ENCODE results near the gene HSD11B1.

The HSD11B1 gene

GRCh38 chr1:209769971-209770370, 65.3 kb downstream of the HSD11B1 start:
- Histone ChIP-seq H3K27ac (ENCODE audit: low read depth, low read length) (peak overlapping the region; percentile 76), H3K4me1 (ENCODE audit: control insufficient read depth, insufficient read depth, low read length, unreplicated experiment) (peaks cover 19% of the 10 kb centered on the region), H2AFZ (ENCODE audit: low read length, unreplicated experiment) (peak overlapping the region; percentile 96), H3K27me3 (ENCODE audit: insufficient read depth, low read length) (no peaks in the 10 kb centered on the region), H3K4me3 (ENCODE audit: low read depth, low read length) (no peak overlapping the region), H3K36me3 (ENCODE audit: insufficient read depth, low read length) (no peaks in the 10 kb centered on the region), H3K79me2 (ENCODE audit: control insufficient read depth, insufficient read depth, low read length, unreplicated experiment) (no peaks in the 10 kb centered on the region)

- no peak overlapping the region for H3K27ac ChIP-seq (ENCODE audit: low read depth, low read length)
- H3K27me3 ChIP-seq (ENCODE audit: insufficient read depth, low read length): no peaks in the 10 kb centered on the region
- H3K4me3 ChIP-seq (ENCODE audit: low read depth, low read length): no peak overlapping the region
- peaks cover 19% of the 10 kb centered on the region for H3K4me1 ChIP-seq (ENCODE audit: control insufficient read depth, insufficient read depth, low read length, unreplicated experiment)
- no peaks in the 10 kb centered on the region for H3K36me3 ChIP-seq (ENCODE audit: insufficient read depth, low read length)
- H2AFZ ChIP-seq (ENCODE audit: low read length, unreplicated experiment): no peak overlapping the region
- no peaks in the 10 kb centered on the region for H3K79me2 ChIP-seq (ENCODE audit: control insufficient read depth, insufficient read depth, low read length, unreplicated experiment)
Observed at GRCh38 chr1:209770636-209771415, 66.2 kb downstream of the HSD11B1 start.

GRCh38 chr1:209772126-209772525, 67.5 kb downstream of the HSD11B1 start:
- Histone ChIP-seq H3K4me3 (ENCODE audit: low read depth, low read length) (no peak overlapping the region), H3K36me3 (ENCODE audit: insufficient read depth, low read length) (no peaks in the 10 kb centered on the region), H3K27me3 (ENCODE audit: insufficient read depth, low read length) (no peaks in the 10 kb centered on the region), H2AFZ (ENCODE audit: low read length, unreplicated experiment) (no peak overlapping the region), H3K79me2 (ENCODE audit: control insufficient read depth, insufficient read depth, low read length, unreplicated experiment) (no peaks in the 10 kb centered on the region), H3K27ac (ENCODE audit: low read depth, low read length) (no peak overlapping the region), H3K4me1 (ENCODE audit: control insufficient read depth, insufficient read depth, low read length, unreplicated experiment) (peaks cover 19% of the 10 kb centered on the region)

GRCh38 chr1:209774592-209774991, 69.9 kb downstream of the HSD11B1 start:
- no peaks in the 10 kb centered on the region for H3K36me3 ChIP-seq (ENCODE audit: insufficient read depth, low read length)
- peaks cover 7% of the 10 kb centered on the region for H3K4me1 ChIP-seq (ENCODE audit: control insufficient read depth, insufficient read depth, low read length, unreplicated experiment)
- no peak overlapping the region for H2AFZ ChIP-seq (ENCODE audit: low read length, unreplicated experiment)
- no peaks in the 10 kb centered on the region for H3K79me2 ChIP-seq (ENCODE audit: control insufficient read depth, insufficient read depth, low read length, unreplicated experiment)
- no peak overlapping the region for H3K4me3 ChIP-seq (ENCODE audit: low read depth, low read length)
- H3K27me3 ChIP-seq (ENCODE audit: insufficient read depth, low read length): no peaks in the 10 kb centered on the region
- H3K27ac ChIP-seq (ENCODE audit: low read depth, low read length): no peak overlapping the region

- H3K27me3 ChIP-seq (ENCODE audit: insufficient read depth, low read length): no peaks in the 10 kb centered on the region
- no peak overlapping the region for H2AFZ ChIP-seq (ENCODE audit: low read length, unreplicated experiment)
- no peak overlapping the region for H3K27ac ChIP-seq (ENCODE audit: low read depth, low read length)
- no peaks in the 10 kb centered on the region for H3K79me2 ChIP-seq (ENCODE audit: control insufficient read depth, insufficient read depth, low read length, unreplicated experiment)
- H3K4me3 ChIP-seq (ENCODE audit: low read depth, low read length): no peak overlapping the region
- no peaks in the 10 kb centered on the region for H3K4me1 ChIP-seq (ENCODE audit: control insufficient read depth, insufficient read depth, low read length, unreplicated experiment)
- H3K36me3 ChIP-seq (ENCODE audit: insufficient read depth, low read length): no peaks in the 10 kb centered on the region
Observed at GRCh38 chr1:209775678-209776077, 71.0 kb downstream of the HSD11B1 start.

GRCh38 chr1:209777587-209777986, 72.9 kb downstream of the HSD11B1 start:
- no peak overlapping the region for H2AFZ ChIP-seq (ENCODE audit: low read length, unreplicated experiment)
- H3K36me3 ChIP-seq (ENCODE audit: insufficient read depth, low read length): no peaks in the 10 kb centered on the region
- no peaks in the 10 kb centered on the region for H3K79me2 ChIP-seq (ENCODE audit: control insufficient read depth, insufficient read depth, low read length, unreplicated experiment)
- H3K4me3 ChIP-seq (ENCODE audit: low read depth, low read length): no peak overlapping the region
- no peaks in the 10 kb centered on the region for H3K4me1 ChIP-seq (ENCODE audit: control insufficient read depth, insufficient read depth, low read length, unreplicated experiment)
- no peaks in the 10 kb centered on the region for H3K27me3 ChIP-seq (ENCODE audit: insufficient read depth, low read length)
- no peak overlapping the region for H3K27ac ChIP-seq (ENCODE audit: low read depth, low read length)

GRCh38 chr1:209778102-209778501, 73.5 kb downstream of the HSD11B1 start:
- Histone ChIP-seq H3K36me3 (ENCODE audit: insufficient read depth, low read length) (no peaks in the 10 kb centered on the region), H3K27ac (ENCODE audit: low read depth, low read length) (no peak overlapping the region), H3K4me1 (ENCODE audit: control insufficient read depth, insufficient read depth, low read length, unreplicated experiment) (no peaks in the 10 kb centered on the region), H2AFZ (ENCODE audit: low read length, unreplicated experiment) (no peak overlapping the region), H3K79me2 (ENCODE audit: control insufficient read depth, insufficient read depth, low read length, unreplicated experiment) (peaks cover 3% of the 10 kb centered on the region), H3K27me3 (ENCODE audit: insufficient read depth, low read length) (no peaks in the 10 kb centered on the region), H3K4me3 (ENCODE audit: low read depth, low read length) (no peak overlapping the region)

- H3K36me3 ChIP-seq (ENCODE audit: insufficient read depth, low read length): no peaks in the 10 kb centered on the region
- no peaks in the 10 kb centered on the region for H3K27me3 ChIP-seq (ENCODE audit: insufficient read depth, low read length)
- H3K79me2 ChIP-seq (ENCODE audit: control insufficient read depth, insufficient read depth, low read length, unreplicated experiment): peaks cover 10% of the 10 kb centered on the region
Observed at GRCh38 chr1:209780268-209780667, 75.6 kb downstream of the HSD11B1 start.

GRCh38 chr1:209783386-209783785, 78.7 kb downstream of the HSD11B1 start:
- H3K4me3 ChIP-seq (ENCODE audit: low read depth, low read length): peak overlapping the region; percentile 83
- no peak overlapping the region for H3K27ac ChIP-seq (ENCODE audit: low read depth, low read length)
- no peak overlapping the region for H2AFZ ChIP-seq (ENCODE audit: low read length, unreplicated experiment)
- peaks cover 6% of the 10 kb centered on the region for H3K4me1 ChIP-seq (ENCODE audit: control insufficient read depth, insufficient read depth, low read length, unreplicated experiment)
- H3K79me2 ChIP-seq (ENCODE audit: control insufficient read depth, insufficient read depth, low read length, unreplicated experiment): peaks cover 10% of the 10 kb centered on the region
- H3K27me3 ChIP-seq (ENCODE audit: insufficient read depth, low read length): peaks cover under 1% of the 10 kb centered on the region
- no peaks in the 10 kb centered on the region for H3K36me3 ChIP-seq (ENCODE audit: insufficient read depth, low read length)

More at GRCh38 chr1:209780268-209780667, 75.6 kb downstream of the HSD11B1 start:
- H2AFZ ChIP-seq (ENCODE audit: low read length, unreplicated experiment): no peak overlapping the region
- H3K4me1 ChIP-seq (ENCODE audit: control insufficient read depth, insufficient read depth, low read length, unreplicated experiment): peaks cover 6% of the 10 kb centered on the region
- H3K4me3 ChIP-seq (ENCODE audit: low read depth, low read length): no peak overlapping the region
- no peak overlapping the region for H3K27ac ChIP-seq (ENCODE audit: low read depth, low read length)

All from ACC112 (cell line).